SK-N-MC (cell line): ENCODE data around the gene MZT2B.
"Not testable (repeated sequence)": the region's sequence is repeated elsewhere in the genome, so short reads cannot be mapped to it uniquely, and the experiment has no call there.

Experiments used
- EZH2 ChIP-seq: fragments of 200-600 bp; sonication (generic); IDR thresholded peaks from one replicate; pipeline ENCODE4 v1.6.1; 2017; ENCODE audit warnings: antibody characterized with exemption
- POLR2AphosphoS5 ChIP-seq: IDR thresholded peaks from 2 replicates; pipeline ENCODE4 v1.6.1; 2012; ENCODE audit warnings: mild to moderate bottlenecking, low read depth, low read length, borderline replicate concordance

GRCh38 chr2:130141645-130142370 is 40.3 kb upstream of the MZT2B start:
- not testable (repeated sequence) for TF ChIP-seq POLR2AphosphoS5, EZH2
